Thyroid gland (tissue), 4 donors: ENCODE data around the gene IL17B. TPM values are rescaled to one million over a fixed set of nuclear protein-coding genes. Genes with fewer than 3 reads are reported as not detected.
A peak's percentile ranks its signal among the peaks of the same experiment; 100 is the strongest.

Experiments
- DNase-seq, 2 donors: peaks; one replicate each; pipeline ENCODE4 v3.0.0-alpha.2; 2019
- H3K27ac ChIP-seq, 3 donors: fragments of 200-600 bp; sonication (generic); 1 replicate in 2 of 3; 2 replicates in 1 of 3; pipeline ENCODE4 v1.5.1; 2016 to 2019; ENCODE audit warnings: mild to moderate bottlenecking in 1 of 3, moderate library complexity in 1 of 3
- H3K27me3 ChIP-seq: fragments of 200-600 bp; sonication (generic); one replicate; pipeline ENCODE4 v1.5.1; 2019
- H3K36me3 ChIP-seq, 2 donors: fragments of 200-600 bp; sonication (generic); one replicate each; pipeline ENCODE4 v1.5.1; 2016 to 2019
- H3K4me1 ChIP-seq, 2 donors: fragments of 200-600 bp; sonication (generic); one replicate each; pipeline ENCODE4 v1.5.1; 2017 to 2019
- H3K4me3 ChIP-seq, 3 donors: fragments of 200-600 bp; sonication (generic); replicated peaks in 1 of 3; 1 replicate in 2 of 3; 2 replicates in 1 of 3; pipeline ENCODE4 v1.5.1; 2016; ENCODE audit warnings: mild to moderate bottlenecking in 1 of 3
- H3K9me3 ChIP-seq: fragments of 200-600 bp; sonication (generic); one replicate; pipeline ENCODE4 v1.5.1; 2017
- POLR2A ChIP-seq, 2 donors: fragments of 450-650 bp; IDR thresholded peaks; one replicate each; pipeline ENCODE4 v1.6.1; 2017; ENCODE audit warnings: antibody characterized with exemption in 2 of 2, mild to moderate bottlenecking in 2 of 2, moderate library complexity in 1 of 2
- WGBS, 2 donors: methylation state at CpG; one replicate each; pipeline ENCODE4 v1.1.5; 2017; 5-methylcytosine and 5-hydroxymethylcytosine counted together
- intact Hi-C: fragments of 100-400 bp; cut with DNase I; formaldehyde crosslinking; loops from one replicate; pipeline ENCODE4 v1.15.1; 2023
- total RNA-seq, 4 donors: library from RNA; depleted of rRNA; stranded (reverse); fragments of >200 nt; gene quantifications; one replicate each; pipeline ENCODE4 v1.2.3, GENCODE V29; 2016
- TF ChIP-seq, protein P1 (sequence below), 6 experiments: fragments of 200-600 bp in 3 of 6; fragments of 450-650 bp in 3 of 6; sonication (generic) in 3 of 6; IDR thresholded peaks; one replicate each; pipeline ENCODE4 v1.5.1; 2016 to 2019; ENCODE audit warnings: antibody characterized with exemption in 6 of 6, mild to moderate bottlenecking in 2 of 6, inconsistent platforms in 1 of 6, moderate library complexity in 1 of 6

Gene IL17B
- total RNA-seq, 4 donors from 2014 or later: 1.7 TPM; not detected in 3

DNA sequence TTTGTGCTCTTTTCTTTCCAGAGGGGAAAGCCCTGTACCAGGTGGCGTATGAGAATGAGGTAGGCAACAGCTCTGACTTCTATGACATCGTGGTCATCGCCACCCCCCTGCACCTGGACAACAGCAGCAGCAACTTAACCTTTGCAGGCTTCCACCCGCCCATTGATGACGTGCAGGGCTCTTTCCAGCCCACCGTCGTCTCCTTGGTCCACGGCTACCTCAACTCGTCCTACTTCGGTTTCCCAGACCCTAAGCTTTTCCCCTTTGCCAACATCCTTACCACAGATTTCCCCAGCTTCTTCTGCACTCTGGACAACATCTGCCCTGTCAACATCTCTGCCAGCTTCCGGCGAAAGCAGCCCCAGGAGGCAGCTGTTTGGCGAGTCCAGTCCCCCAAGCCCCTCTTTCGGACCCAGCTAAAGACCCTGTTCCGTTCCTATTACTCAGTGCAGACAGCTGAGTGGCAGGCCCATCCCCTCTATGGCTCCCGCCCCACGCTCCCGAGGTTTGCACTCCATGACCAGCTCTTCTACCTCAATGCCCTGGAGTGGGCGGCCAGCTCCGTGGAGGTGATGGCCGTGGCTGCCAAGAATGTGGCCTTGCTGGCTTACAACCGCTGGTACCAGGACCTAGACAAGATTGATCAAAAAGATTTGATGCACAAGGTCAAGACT is 11.0 kb downstream of the IL17B start:
- no peaks in the 10 kb centered on the region for H3K27me3 ChIP-seq
- no peaks in the 10 kb centered on the region for H3K4me1 ChIP-seq
- H3K4me3 ChIP-seq: no peak overlapping the region
- intact Hi-C loops: no loop called here
- 91 to 93% methylated on average over 22 of the region's 22 CpGs for WGBS, 2 donors
- TF ChIP-seq, protein P1, sequence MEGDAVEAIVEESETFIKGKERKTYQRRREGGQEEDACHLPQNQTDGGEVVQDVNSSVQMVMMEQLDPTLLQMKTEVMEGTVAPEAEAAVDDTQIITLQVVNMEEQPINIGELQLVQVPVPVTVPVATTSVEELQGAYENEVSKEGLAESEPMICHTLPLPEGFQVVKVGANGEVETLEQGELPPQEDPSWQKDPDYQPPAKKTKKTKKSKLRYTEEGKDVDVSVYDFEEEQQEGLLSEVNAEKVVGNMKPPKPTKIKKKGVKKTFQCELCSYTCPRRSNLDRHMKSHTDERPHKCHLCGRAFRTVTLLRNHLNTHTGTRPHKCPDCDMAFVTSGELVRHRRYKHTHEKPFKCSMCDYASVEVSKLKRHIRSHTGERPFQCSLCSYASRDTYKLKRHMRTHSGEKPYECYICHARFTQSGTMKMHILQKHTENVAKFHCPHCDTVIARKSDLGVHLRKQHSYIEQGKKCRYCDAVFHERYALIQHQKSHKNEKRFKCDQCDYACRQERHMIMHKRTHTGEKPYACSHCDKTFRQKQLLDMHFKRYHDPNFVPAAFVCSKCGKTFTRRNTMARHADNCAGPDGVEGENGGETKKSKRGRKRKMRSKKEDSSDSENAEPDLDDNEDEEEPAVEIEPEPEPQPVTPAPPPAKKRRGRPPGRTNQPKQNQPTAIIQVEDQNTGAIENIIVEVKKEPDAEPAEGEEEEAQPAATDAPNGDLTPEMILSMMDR (IDR thresholded peaks at IDR 0.05): no peak
- no peak for TF ChIP-seq POLR2A (IDR thresholded peaks at IDR 0.05)
- no peaks in the 10 kb centered on the region for H3K9me3 ChIP-seq
- no peaks in the 10 kb centered on the region for H3K36me3 ChIP-seq
- H3K27ac ChIP-seq: no peak overlapping the region
- DNase-seq: no peak

DNA sequence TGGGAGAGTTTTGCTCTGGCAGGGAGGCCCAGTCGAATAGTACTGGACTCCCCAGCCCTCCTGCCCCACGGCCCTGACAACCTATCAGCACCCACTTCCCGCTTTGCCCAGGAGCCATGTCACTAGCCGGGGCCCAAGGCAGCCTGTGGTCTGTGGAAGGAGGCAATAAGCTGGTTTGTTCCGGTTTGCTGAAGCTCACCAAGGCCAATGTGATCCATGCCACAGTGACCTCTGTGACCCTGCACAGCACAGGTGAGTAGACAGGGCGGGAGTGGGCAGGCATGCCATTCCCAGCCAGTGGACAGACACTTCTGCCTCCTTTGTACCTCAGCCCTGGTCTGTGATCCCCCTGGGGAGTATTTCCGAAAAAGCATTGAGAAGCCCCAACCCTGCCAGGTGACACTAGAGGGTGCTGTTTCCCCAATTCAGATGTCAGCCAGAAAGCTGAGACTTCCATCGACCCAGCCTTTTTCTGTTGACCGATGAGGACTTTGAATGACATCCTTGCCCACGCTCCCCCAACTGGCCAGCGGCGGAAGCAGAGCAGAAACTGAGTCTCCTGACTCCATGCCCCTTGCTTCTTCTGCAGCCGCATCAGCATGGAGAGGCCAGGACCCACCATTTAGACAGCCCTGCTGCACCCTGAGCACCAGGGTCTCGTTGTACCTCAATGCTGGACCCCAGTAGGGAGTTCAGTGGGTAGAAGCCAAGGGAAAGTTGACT is 11.7 kb downstream of the IL17B start:
- TF ChIP-seq POLR2A (IDR thresholded peaks at IDR 0.05): no peak
- TF ChIP-seq, protein P1 (IDR thresholded peaks at IDR 0.05): peak in 5 of 6 experiments; percentile 22 to 65 (median 47)
- intact Hi-C loops: no loop called here
- H3K4me1 ChIP-seq: no peaks in the 10 kb centered on the region
- no peak overlapping the region for H3K27ac ChIP-seq
- peak; percentile 41 to 49 for DNase-seq
- H3K27me3 ChIP-seq: no peaks in the 10 kb centered on the region
- H3K4me3 ChIP-seq: no peak overlapping the region
- no peaks in the 10 kb centered on the region for H3K36me3 ChIP-seq
- H3K9me3 ChIP-seq: no peaks in the 10 kb centered on the region
- 44 to 50% methylated on average over 13 to 14 of the region's 14 CpGs for WGBS, 2 donors

DNA sequence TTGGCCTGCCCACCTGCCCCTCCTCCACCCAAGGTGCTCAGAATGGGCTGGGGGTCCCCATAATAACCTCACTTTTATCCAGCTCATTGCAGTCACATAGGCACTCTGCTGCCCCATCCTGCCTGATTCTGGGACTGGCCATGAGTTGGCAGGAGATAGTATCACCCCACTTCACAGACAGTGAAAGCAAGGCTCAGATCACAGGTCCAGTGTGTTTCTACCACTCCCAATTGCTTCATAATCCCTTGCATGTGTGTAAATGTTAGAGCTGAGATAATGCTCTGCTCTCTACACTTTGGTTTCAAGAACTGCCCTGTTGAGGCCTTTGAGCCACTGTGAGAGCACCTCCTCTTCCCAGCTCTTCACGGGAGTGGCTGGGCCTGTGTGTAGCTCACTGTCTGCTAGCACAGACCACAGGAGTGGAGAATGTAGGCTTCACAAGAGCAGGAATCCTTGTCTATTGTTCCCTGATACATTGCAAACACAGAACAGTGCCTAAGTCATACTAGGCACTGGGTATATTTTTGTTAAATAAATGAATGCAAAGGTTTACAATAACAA is 12.8 kb downstream of the IL17B start:
- no peak overlapping the region for H3K4me3 ChIP-seq
- WGBS, 2 donors: 81% methylated on average over 1 of the region's 1 CpG; no CpG with 5 or more reads in 1 of the 2 donors
- H3K27ac ChIP-seq: no peak overlapping the region
- no peaks in the 10 kb centered on the region for H3K9me3 ChIP-seq
- H3K36me3 ChIP-seq: no peaks in the 10 kb centered on the region
- no peak for TF ChIP-seq POLR2A (IDR thresholded peaks at IDR 0.05)
- TF ChIP-seq, protein P1 (IDR thresholded peaks at IDR 0.05): no peak
- DNase-seq: no peak
- H3K4me1 ChIP-seq: no peaks in the 10 kb centered on the region
- intact Hi-C loops: no loop called here
- H3K27me3 ChIP-seq: no peaks in the 10 kb centered on the region

DNA sequence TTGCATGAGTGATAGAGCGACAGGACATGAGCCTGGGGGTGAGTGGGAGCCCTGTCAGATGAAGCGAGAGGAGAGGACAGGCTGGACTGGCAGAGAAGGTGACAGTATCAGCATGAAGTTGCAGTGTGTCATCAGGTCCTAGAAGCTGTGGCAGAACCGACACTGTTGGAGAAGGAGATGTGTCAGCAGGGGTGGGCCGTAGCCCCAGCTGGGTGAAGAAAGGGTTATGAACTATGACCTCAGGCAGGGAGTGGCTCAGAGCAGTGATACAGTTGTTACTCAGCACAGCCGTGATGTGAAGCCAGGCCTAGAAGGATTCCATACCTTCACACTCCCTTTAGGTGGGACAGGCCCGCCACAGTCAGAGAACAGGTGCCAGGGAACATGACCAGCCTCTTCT is 13.7 kb downstream of the IL17B start:
- no peaks in the 10 kb centered on the region for H3K36me3 ChIP-seq
- H3K27me3 ChIP-seq: no peaks in the 10 kb centered on the region
- no peaks in the 10 kb centered on the region for H3K4me1 ChIP-seq
- TF ChIP-seq POLR2A (IDR thresholded peaks at IDR 0.05): no peak
- TF ChIP-seq, protein P1 (IDR thresholded peaks at IDR 0.05): no peak
- no peak overlapping the region for H3K27ac ChIP-seq
- DNase-seq: no peak
- intact Hi-C loops: no loop called here
- no peak overlapping the region for H3K4me3 ChIP-seq
- WGBS, 2 donors: 91 to 92% methylated on average over 6 of the region's 6 CpGs
- H3K9me3 ChIP-seq: no peaks in the 10 kb centered on the region

DNA sequence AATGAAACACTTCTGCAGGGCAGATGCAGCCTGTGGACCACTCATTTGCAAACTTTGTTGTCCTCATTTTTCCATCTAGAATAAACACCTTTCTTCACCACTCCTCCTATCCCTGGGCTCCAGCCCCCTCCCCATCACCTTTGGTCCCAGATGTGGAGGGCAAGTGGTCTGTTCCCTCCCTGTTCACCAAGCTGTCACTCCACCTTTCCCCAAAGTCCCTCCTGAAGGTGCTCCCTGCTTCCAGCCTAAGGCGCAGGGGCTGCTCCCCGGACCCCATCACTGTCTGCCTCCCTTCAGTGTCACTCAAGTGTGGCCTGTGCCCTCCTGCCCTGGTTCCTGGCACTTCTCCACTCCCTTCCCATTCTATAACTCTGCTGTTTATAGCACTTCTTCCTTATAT is 14.4 kb downstream of the IL17B start:
- TF ChIP-seq, protein P1 (IDR thresholded peaks at IDR 0.05): no peak
- no peak for TF ChIP-seq POLR2A (IDR thresholded peaks at IDR 0.05)
- intact Hi-C loops: no loop called here
- WGBS, 2 donors: 88 to 92% methylated on average over 2 of the region's 2 CpGs

More for the DNA sequence above, 14.4 kb downstream of the IL17B start:
- no peak overlapping the region for H3K27ac ChIP-seq
- no peak overlapping the region for H3K4me3 ChIP-seq
- H3K36me3 ChIP-seq: no peaks in the 10 kb centered on the region
- H3K4me1 ChIP-seq: no peaks in the 10 kb centered on the region
- DNase-seq: no peak
- no peaks in the 10 kb centered on the region for H3K9me3 ChIP-seq
- H3K27me3 ChIP-seq: no peaks in the 10 kb centered on the region
